Activated T-cell treated with anti-CD3 and anti-CD28 coated beads, Interleukin-2, amount 50 U/mL, for 24 hours (primary cell): ENCODE measurements around the gene OR2B6.

Experiments
- DNase-seq: peaks from one replicate; pipeline ENCODE4 v3.0.0-alpha.2; 2020
- H3K27ac Mint-ChIP-seq: 2 replicates; pipeline ENCODE4 v1.8.0; 2020; ENCODE audit warnings: mild to moderate bottlenecking, mixed read lengths
- H3K27me3 Mint-ChIP-seq: 2 replicates; pipeline ENCODE4 v1.8.0; 2020; ENCODE audit warnings: mixed read lengths
- H3K36me3 Mint-ChIP-seq: 2 replicates; pipeline ENCODE4 v1.8.0; 2020; ENCODE audit warnings: low read depth, mixed read lengths
- H3K4me1 Mint-ChIP-seq: 2 replicates; pipeline ENCODE4 v1.8.0; 2020; ENCODE audit warnings: low read depth, mixed read lengths
- H3K4me3 Mint-ChIP-seq: 2 replicates; pipeline ENCODE4 v1.8.0; 2020; ENCODE audit warnings: mild to moderate bottlenecking, moderate library complexity, mixed read lengths
- H3K9me3 Mint-ChIP-seq: 2 replicates; pipeline ENCODE4 v1.8.0; 2020; ENCODE audit warnings: mixed read lengths

The OR2B6 gene

DNA sequence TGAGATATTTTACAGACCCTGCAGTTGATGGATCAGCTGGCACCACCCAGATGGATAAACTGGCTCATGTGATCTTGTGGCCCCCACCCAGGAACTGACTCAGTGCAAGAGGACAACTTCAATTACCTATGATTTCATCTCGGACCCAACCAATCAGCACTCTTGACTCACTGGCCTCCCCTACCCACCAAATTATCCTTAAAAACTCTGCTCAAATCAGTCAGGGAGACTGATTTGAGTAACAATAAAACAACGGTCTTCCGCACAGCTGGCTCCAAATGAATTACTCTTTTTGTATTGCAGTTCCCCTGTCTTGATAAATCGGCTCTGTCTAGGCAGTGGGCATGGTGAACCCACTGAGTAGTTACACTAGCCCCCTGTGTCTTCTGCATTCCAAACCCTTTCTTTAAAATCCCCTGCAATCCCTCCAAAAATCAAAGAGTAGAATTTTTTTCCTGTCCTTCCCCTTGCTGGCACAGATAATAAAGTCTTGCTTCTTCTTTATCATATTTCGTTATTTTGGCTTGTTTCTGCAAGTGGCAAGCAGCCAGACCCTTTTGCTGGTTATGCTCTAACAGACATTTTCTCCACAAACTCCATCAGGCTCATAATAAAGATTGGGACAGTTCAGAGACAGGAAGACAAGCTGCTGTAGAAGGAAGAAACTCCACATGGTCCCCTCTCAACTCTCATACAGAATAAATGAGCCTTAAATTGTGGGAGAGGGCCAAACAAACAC, 48.3 kb downstream of the OR2B6 start:
- Mint-ChIP-seq H3K27ac (no peak overlapping the region), H3K27me3 (peaks cover 28% of the 10 kb centered on the region), H3K4me3 (no peak overlapping the region), H3K9me3 (no peaks in the 10 kb centered on the region), H3K36me3 (no peaks in the 10 kb centered on the region), H3K4me1 (no peaks in the 10 kb centered on the region)
- no peak for DNase-seq

DNA sequence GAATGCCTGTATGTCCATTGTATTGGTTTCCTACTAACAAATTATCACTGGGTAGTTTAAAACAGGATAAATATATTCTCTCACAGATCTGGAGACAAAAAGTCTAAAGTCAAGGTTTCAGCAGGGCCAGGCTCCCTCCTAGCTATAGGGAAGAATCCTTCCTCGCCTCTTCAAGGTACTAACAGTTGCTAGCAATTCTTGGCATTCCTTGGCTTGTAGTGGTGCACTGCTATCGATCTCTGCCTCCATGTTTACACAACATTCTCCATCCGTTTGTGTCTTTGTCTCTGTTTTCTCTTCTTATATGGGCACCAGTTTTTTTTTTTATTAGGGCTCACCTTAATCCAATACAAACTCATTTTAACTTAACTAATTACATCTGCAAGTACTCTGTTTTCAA, 48.9 kb downstream of the OR2B6 start:
- no peaks in the 10 kb centered on the region for H3K9me3 Mint-ChIP-seq
- no peak overlapping the region for H3K27ac Mint-ChIP-seq
- H3K36me3 Mint-ChIP-seq: no peaks in the 10 kb centered on the region
- DNase-seq: no peak
- peaks cover 28% of the 10 kb centered on the region for H3K27me3 Mint-ChIP-seq
- H3K4me1 Mint-ChIP-seq: peaks cover 2% of the 10 kb centered on the region
- no peak overlapping the region for H3K4me3 Mint-ChIP-seq
